ENCODE data around the gene SPECC1.
A peak's percentile ranks its signal among the peaks of the same experiment; 100 is the strongest.
"Not testable (repeated sequence)": the region's sequence is repeated elsewhere in the genome, so short reads cannot be mapped to it uniquely, and the experiment has no call there.

The SPECC1 gene

DNA sequence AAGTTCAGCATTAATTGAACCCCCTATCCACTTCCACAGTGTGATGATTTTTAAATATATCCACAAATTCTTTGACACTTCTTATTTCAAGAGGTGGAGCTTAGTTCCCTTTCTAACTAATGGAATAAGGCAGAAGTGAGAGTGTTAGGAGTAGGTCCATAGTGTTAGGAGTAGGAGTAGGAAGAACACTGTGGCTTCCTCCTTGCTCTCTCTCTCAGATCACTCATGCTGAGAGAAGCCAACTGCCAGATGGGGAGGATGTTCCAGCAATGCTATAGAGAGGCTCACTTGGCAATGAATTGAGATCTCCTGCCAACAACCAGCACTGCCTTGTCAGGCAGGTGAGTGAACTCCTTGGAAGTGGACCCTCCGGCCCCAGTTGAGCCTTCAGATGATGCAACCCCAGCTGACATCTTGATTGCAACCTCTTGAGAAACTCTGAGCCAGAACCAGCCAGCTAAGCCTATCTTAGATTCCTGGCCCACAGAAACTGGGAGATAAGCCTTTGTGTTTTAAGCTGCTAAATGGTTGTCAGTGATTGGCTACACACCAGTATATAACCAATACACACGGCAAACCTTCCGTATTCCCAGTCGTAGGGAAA lies 44.3 kb downstream of the SPECC1 start:
- intact Hi-C loops (cut with DNase I) = no loop called here
- DNase-seq = no peak

DNA sequence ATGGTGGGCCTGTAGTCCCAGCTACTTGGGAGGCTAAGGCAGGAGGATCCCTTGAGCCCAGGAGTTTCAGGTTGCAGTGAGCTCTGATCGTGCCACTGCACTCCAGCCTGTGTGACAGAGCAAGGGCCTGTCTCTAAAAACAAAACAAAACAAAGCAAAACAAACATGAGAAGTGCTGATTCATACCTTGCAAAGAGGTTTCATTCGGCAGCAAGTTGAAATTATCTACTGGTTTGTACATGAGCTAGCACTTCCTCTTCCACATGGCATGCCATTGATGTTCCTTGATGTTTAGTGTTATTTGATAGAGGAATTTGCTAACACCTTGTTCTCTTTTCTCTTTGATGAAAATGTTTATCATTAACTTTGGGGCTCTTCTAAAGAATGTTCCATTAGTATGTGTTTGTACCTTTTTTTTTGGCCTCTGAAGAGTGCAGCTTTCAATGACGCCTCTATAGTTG lies 50.6 kb downstream of the SPECC1 start:
- DNase-seq = no peak
- intact Hi-C loops (cut with DNase I) = no loop called here

DNA sequence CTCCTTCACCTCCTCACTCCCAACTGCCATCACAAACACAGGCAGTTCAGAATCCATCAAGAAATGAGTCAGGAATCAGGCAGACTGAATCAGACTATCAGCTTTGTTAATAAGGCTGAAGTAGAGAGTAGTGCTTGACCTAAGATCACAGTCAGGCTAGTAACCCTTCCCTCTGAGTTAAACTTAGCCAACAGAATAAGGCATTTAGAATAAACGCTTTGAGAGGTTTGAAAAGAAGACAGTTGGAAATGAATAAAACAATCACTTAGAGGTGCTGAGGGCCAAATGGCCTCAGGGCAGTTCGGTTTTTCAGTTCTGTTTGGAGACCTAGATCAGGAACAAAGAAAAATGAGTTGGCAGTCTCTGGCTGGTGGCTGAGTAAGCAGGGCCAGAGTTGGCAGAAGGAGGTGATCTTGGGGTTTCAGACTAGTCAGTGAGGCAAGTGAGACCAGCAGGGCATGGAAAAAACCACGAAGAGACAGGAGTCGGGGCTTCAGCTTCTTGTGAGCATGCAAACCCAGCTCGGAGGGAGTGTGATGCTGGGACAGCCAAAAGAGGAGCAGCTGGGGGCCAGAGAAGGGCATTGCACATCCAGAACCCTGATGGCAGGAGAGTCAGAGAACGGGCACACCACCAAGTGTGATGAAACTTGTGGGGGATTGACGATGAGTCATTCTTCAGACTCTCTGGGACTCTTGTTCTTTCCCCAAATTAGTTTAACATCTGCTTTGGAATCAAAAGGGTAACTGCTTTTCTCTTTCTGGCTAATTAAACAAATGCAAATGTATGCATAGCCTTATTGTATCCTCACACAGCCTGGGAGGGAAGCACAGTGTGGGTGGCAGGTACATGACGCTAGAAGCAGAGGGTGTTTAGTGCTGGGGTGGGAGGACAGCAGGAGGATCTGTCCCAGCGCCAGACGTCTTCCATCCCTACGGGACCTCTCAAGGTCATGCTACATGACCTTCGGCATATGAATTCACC lies 54.8 kb downstream of the SPECC1 start:
- DNase-seq = peak; percentile 41 to 94 (median 67)
- intact Hi-C loops (cut with DNase I) = no loop called here

DNA sequence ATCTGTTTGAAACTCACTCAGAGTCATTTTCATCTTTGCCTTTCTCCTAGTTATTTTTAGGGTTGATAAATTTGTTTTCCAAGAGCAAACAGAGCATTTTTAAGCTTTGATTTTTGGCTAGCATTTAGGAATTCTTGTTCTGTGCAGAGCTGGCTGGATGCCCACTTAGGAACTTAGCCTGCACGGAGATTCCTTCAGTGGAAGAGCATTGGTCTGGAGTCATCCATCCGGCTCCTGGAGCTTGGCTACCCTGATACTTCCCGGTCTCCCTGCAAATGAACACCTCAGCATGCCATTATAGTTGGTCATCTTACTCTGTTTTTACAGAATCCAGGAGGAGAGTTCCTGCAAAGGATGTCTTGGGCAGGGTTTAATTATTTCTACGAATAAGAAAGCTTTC lies 57.1 kb downstream of the SPECC1 start:
- peak in 2 of 42 donors; percentile 17 to 60 for DNase-seq
- intact Hi-C loops (cut with DNase I) = no loop called here

DNA sequence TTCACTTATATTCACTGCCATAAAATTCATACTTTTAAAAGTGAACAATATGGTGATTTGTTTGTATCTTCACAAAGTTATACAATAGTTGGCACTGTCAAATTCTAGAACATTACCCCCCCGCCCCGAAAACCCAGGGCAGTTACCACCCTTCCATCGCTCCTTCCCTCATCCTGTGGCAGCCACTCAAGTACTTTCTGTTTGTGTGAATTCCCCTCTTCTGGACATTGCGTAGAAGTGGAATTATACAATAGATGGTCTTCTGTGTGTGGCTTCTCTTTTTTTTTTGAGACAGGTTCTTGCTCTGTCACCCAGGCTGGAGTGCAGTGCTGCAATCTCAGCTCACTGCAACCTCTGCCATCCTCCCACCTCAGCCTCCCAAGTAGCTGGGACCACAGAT lies 58.6 kb downstream of the SPECC1 start:
- DNase-seq = no peak
- intact Hi-C loops (cut with DNase I) = no loop called here

DNA sequence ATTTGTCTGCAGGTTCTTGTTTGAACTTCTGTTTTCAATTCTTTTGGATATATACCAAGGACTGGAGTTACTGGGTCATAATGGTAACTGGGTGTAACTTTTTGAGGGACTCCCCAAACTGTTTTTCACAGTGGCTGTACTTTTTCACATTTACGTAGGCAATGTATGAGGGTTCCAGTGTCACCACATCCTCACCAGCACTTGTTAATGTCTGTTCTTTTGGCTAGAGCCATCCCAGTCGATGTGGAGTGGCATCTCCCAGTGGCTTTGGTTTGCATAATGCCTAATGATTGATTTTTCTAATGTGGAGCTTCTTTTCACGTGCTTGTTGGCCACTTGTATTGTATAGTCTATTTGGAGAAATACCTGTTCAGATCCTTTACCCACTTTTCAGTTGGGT lies 59.3 kb downstream of the SPECC1 start:
- intact Hi-C loops (cut with DNase I) = no loop called here
- no peak for DNase-seq

DNA sequence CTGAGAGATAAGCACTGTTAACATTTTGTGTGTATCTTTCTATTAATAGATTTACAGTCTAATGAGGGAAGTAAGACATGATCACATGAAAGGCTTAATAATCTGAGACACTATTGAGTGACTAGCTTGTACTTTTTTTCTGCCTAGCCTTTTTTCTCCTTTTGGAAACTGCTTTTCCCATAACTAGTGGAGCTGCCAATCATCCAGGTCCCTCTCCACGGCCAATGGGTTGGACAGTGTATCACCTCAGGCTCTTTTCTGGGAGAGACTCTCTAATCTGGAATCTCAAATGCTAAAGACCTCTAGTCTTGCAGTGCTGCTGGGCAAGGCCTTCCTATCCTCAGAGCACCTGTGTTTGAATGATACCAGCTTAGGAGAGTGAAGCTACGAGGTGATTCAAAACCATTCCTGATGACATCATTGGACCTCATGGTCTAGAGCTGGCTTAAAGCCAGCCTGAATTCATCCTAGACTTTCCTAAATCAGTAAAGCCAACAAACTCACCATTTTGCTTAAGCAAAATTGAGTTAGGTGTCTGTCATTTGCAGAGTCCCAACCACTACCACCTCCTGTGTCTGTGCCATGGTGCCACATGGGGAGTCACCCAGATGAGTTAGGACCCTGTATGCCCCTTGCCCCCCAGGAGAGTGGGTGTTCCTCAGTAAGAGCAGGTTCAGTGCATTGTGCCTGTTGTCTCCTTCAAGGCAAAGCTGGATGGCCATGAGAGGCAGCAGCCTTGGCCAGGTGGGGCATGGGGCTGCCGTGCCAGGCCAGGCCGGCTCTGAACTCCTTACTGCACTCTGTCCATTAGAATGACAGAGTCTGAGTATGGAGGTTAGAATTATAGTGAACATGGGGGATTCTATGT lies 62.9 kb downstream of the SPECC1 start:
- no peak for DNase-seq
- intact Hi-C loops (cut with DNase I) = no loop called here

DNA sequence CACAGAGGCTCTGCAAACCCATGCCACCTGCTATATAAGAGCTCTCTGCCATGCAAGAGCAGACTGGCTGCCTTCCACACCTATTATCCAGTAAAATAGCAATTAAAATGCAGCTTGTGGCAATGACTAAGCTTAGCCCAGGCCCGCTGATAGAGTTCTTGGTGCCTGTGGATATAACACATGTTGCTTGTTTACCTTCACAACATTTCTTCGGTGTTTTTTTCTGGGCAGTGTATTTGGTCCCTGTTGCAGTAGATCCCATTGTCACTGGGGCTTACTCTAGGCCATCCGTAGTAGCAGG lies 63.5 kb downstream of the SPECC1 start:
- no peak for DNase-seq
- intact Hi-C loops (cut with DNase I) = no loop called here

DNA sequence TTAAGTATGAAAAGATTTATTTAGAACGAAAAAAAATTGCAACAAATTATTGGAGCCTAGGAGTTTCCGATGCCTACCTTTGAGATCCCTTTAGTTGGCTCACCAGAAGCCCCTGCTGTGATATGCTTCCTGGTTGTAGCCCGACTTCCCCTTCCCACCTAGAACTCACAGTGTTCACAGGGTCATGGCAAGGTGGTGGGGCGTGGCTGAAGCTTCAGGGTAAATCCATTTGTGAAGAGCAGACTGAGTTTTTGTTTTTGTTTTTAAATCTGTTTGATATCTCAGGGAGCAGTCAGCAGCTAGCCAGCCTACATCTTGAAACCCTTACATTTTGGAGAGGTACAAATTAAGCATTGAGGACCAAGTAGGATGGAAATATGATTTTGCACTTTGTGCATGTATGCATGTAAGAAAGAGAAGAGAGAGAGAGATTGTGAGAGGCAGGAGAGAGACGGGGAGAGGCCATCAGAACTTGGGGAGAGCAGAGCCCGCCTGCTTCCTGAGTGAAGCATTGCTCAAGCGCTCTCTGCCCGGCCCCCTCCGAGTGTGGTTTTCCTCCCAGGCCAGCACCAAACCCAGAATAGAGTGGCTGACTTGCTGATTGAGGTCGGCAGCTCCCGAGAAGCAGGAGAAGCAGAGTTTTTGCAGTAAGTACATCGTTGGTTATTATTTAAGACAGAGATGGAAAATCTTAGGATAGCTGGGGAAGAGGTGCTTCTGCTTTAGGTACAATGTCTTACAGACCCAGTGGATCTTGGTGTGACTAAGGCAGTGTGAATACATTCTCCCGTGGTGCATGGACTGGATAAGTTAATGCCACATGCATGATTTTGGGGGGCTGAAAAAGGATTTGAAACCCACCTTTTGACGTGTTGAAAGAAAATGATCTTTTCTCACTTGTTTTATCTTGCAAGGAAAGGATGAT lies 64.2 kb downstream of the SPECC1 start:
- intact Hi-C loops (cut with DNase I) = no loop called here
- DNase-seq = peak in 41 of 42 donors; percentile 22 to 81 (median 56)

DNA sequence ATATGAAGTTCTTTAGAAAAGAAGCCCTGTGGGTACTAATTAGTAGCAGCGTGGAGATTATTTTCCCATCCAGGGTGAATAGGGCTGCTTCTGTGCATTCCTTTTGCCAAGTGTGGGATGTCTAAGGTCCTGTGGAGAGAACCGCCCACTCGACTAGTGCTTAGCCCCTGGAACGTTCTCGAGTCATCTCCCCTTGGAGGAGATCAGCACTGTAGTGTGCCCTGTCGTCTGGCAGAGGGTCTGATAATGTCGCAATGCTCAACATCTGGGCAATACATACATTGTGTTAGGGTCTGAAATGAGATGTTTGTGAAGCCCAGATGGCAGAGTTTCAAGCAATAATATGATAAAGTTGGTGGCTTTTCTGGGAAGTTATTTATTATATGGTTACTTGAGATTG lies 64.8 kb downstream of the SPECC1 start:
- peak in 1 of 42 donors; percentile 52 for DNase-seq
- intact Hi-C loops (cut with DNase I) = no loop called here

DNA sequence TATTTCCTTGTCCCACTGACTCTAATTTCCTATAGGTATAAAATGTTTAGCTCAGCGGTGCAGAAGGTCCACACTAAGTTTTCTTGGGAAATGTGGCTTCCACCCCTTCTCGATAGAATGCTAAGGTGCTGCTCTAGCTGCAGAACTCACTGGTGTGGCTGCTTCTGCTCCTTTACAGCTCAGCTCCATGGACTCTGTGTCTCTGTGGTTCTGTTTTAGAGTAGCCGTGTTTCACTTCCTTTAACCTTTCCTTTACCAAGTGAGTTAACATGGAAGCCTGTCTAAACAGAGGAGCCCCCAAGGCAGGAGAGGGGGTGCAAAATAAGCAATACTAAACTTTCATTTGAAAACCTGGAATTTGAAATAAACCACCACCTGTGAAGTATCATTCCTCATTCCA lies 65.3 kb downstream of the SPECC1 start:
- intact Hi-C loops (cut with DNase I) = no loop called here
- DNase-seq = no peak

DNA sequence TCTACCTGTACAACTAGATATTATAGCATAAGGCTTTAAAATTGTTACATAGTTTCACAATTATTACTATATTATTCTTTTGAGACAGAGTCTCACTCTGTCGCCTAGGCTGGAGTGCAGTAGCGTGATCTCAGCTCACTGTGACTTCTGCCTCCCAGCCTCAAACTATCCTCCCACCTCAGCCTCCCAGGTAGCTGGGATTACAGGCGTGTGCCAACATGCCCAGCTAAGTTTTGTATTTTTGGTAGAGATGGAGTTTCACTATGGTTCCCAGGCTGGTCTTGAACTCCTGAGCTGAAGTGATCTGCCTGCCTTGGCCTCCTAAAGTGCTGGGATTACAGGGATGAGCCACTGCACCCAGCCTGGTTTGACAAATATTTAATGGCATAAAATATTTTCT lies 67.0 kb downstream of the SPECC1 start:
- intact Hi-C loops (cut with DNase I) = not testable (repeated sequence)
- DNase-seq = peak in 1 of 42 donors; percentile 38

DNA sequence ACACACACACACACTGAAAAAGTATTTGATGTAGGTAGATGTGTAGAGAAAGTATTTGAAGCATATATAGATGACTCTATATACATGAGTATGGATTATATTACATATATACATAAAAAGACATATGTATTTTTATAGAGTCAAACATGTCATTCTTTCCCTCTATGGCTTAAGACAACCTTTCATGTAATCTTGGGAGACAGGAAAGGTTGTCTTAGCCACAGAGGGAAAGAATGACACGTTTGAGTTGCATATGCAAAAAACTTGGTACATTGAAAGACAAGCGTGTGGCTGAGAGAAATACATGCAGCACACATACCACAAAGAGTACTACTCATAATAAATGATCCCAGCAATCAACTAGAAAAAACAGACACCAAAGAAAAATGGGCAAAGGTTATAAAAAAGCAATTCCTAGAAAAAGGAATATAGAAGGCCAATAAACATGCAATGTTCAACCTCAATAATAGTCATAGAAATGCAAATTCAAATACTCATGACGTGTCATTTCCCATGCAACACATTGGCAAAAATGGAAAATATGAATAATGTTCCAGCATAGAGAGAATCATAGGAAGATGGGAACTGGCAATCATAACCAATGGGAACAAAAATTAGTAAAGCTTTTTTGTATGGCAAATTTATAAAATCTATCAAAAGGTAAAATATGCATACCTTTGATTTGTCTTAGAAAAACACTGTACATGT lies 69.0 kb downstream of the SPECC1 start:
- intact Hi-C loops (cut with DNase I) = no loop called here

DNA sequence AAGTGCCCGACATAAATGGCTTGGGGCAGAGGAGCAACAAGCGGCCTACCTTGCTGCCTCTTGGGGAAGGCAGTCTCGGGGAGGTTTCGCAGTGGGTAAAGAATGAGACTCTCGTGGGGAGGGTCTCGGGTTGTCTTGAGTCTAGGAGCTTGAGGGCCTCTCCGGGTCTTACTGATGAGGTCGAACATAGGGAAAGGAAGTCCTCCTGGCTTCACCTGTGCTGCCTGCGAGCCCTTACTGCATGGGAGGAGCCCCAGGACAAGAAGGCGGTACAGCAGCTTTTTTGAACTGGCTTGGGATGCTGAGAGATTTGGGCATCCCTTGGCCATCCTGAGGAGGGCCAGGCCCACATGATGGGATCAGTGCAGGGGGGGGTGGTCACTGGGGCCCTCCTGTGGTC lies 71.4 kb downstream of the SPECC1 start:
- DNase-seq = peak in 2 of 42 donors; percentile 16 to 27
- intact Hi-C loops (cut with DNase I) = no loop called here

More for the DNA sequence above, 69.0 kb downstream of the SPECC1 start:
- DNase-seq = no peak

DNA sequence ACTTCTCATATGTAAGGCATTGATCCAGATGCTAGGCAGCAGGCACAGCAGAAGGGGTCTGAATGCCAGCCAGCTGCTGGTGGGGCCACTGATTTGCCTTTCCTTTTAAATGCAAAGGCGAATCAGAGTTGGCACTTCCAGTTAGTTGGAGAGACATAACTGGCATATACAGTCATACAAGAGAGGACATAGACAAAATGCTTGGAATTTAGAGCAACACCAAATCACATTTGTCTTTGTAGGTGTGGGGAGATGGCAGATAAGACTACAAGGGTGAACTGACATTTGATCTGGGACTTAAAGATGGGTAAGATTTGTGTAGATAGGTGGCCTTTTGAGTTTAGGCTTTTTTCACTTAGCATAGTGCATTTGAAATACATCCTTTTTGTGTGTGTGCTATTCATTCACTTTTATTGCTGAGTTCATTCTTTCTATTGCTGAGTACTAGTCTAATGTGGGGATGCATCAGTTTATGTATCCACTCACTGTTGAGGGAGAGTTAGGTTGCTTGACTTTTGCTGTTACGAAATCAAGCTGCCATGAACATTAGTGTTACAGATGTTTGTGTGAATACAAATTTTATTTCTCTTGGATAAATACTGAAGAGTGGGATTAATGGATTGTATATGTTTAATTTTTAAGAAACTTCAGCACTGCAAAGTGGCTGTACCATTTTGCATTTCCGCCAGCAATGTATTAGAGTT lies 74.1 kb downstream of the SPECC1 start:
- DNase-seq = peak in 2 of 42 donors; percentile 12 to 26
- intact Hi-C loops (cut with DNase I) = no loop called here

DNA sequence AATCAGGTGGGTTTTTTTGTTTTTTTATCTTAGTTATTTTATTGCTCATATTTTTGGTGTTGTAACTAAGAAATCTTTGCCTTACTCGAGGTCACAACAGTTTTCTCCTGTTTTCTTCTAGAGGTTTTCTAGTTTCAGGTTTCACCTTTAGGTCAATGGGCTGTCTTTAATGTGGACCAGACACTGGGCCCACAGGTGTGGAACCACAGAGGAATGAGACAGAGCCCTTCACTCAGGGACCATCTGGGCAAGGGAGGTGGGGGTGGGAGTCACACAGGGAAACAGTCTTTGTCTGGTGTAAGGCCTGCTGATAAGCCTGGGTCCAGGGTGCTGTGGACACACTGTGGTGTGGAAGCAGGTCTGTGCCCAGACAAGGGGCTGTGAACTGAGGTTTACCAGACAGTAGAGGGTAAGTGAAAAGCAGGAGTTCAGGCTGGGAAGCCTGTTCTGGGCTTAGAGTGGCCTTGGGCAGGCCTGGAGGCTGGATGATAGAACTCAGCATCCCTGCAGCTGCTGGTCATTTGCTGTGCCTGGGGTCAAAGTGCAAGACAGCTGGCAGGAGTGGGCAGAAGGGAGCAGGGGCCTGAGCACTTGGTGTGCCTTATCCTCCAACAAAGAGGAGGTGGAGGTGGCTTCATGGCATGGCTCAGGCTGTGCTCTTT lies 75.6 kb downstream of the SPECC1 start:
- intact Hi-C loops (cut with DNase I) = no loop called here

More for the DNA sequence above, 75.6 kb downstream of the SPECC1 start:
- DNase-seq = peak in 1 of 42 donors; percentile 39
